Prostate gland (tissue), 2 donors: ENCODE data around the gene MDGA2.

Source experiments
- CTCF ChIP-seq, 4 experiments: fragments of 200-600 bp in 2 of 4; fragments of 450-650 bp in 2 of 4; sonication (generic) in 2 of 4; IDR thresholded peaks; 1 replicate in 3 of 4; 2 replicates in 1 of 4; pipeline ENCODE4 v1.5.1; 2016 to 2019; ENCODE audit warnings: antibody characterized with exemption in 4 of 4, mild to moderate bottlenecking in 2 of 4, moderate library complexity in 2 of 4
- POLR2A ChIP-seq: fragments of 450-650 bp; IDR thresholded peaks from one replicate; pipeline ENCODE4 v1.6.1; 2016; ENCODE audit warnings: antibody characterized with exemption, mild to moderate bottlenecking
- POLR2AphosphoS5 ChIP-seq: sonication (generic); formaldehyde crosslinking; IDR thresholded peaks from one replicate; pipeline ENCODE4 v1.6.1; 2017; ENCODE audit warnings: antibody characterized with exemption

GRCh38 chr14:47103771-47104170 is 571.6 kb downstream of the MDGA2 start:
- TF ChIP-seq CTCF (IDR thresholded peaks at IDR 0.05), result no peak
- TF ChIP-seq POLR2AphosphoS5, result no peak
- TF ChIP-seq POLR2A, result no peak
